Heart left ventricle (tissue), 16 donors: ENCODE results near the gene NAA38. TPM values are rescaled to one million over a fixed set of nuclear protein-coding genes. Genes with fewer than 3 reads are reported as not detected.

Source experiments
- ATAC-seq, 4 donors: fragments of 200-7000 bp; cut with Tn5 transposase; one replicate each; pipeline ENCODE4 v1.9.1; 2020 to 2022; ENCODE audit warnings: moderate library complexity in 4 of 4, mild to moderate bottlenecking in 3 of 4, moderate number of reproducible peaks in 1 of 4
- DNase-seq, 5 donors: peaks; one replicate each; pipeline ENCODE4 v3.0.0-alpha.2; 2020
- H3K27ac ChIP-seq, 12 donors: fragments of 200-600 bp; sonication (generic) in 4 of 12; one replicate each; pipeline versions ENCODE4 v1.5.0 to v1.8.0; 2016 to 2022; ENCODE audit warnings: mild to moderate bottlenecking in 2 of 12
- H3K27me3 ChIP-seq, 9 donors: fragments of 200-600 bp; sonication (generic) in 2 of 9; one replicate each; pipeline versions ENCODE4 v1.5.1 to v1.8.0; 2016 to 2022; ENCODE audit warnings: mild to moderate bottlenecking in 3 of 9
- H3K36me3 ChIP-seq, 9 donors: fragments of 200-600 bp; sonication (generic) in 2 of 9; one replicate each; pipeline versions ENCODE4 v1.5.0 to v1.8.0; 2018 to 2022; ENCODE audit warnings: mild to moderate bottlenecking in 2 of 9
- H3K4me1 ChIP-seq, 12 donors: fragments of 200-600 bp; sonication (generic) in 4 of 12; one replicate each; pipeline versions ENCODE4 v1.5.0 to v1.8.0; 2016 to 2022; ENCODE audit warnings: mild to moderate bottlenecking in 3 of 12
- H3K4me3 ChIP-seq, 12 donors: fragments of 200-600 bp; sonication (generic) in 4 of 12; one replicate each; pipeline versions ENCODE4 v1.5.0 to v1.8.0; 2017 to 2022; ENCODE audit warnings: mild to moderate bottlenecking in 9 of 12, moderate library complexity in 4 of 12
- H3K9me3 ChIP-seq, 12 donors: fragments of 200-600 bp; sonication (generic) in 4 of 12; one replicate each; pipeline versions ENCODE4 v1.5.0 to v1.8.0; 2016 to 2022; ENCODE audit warnings: mild to moderate bottlenecking in 1 of 12
- POLR2A ChIP-seq, 2 donors: fragments of 450-650 bp; IDR thresholded peaks; one replicate each; pipeline ENCODE4 v1.6.1; 2017; ENCODE audit warnings: antibody characterized with exemption in 2 of 2, mild to moderate bottlenecking in 2 of 2, moderate library complexity in 2 of 2
- WGBS, 4 donors: extraction: QIAGEN DNeasy Blood & Tissue Kit in 2 of 4; methylation state at CpG; one replicate each; pipeline versions ENCODE4 v1.1.5 to v1.1.7; 2013 to 2018; 5-methylcytosine and 5-hydroxymethylcytosine counted together
- intact Hi-C, 10 donors: fragments of 100-400 bp; cut with DNase I; formaldehyde crosslinking; loops; one replicate each; pipeline versions ENCODE4 v1.11.1 to v1.14.2; 2022
- polyA plus RNA-seq, 2 donors: library from polyadenylated mRNA; stranded (reverse); fragments of 200-250 nt; gene quantifications; one replicate each; pipeline ENCODE4 v1.2.3, GENCODE V29; 2013
- total RNA-seq, 9 donors: library from RNA; depleted of rRNA in 2 of 9; stranded (reverse); fragments of >200 nt in 2 of 9; fragmentation: NEBNext Ultra II Directional in 3 of 9; extraction: Animal tissue kit (Norgen Biotek cat#: 25700) in 3 of 9; gene quantifications; one replicate each; pipeline versions ENCODE4 v1.1.0 to v1.2.4, GENCODE V29; 2016 to 2023
- TF ChIP-seq, protein P1 (sequence below), 12 donors: fragments of 200-600 bp; sonication (generic) in 4 of 12; IDR thresholded peaks; one replicate each; pipeline versions ENCODE4 v1.5.0 to v1.8.0; 2018 to 2022; ENCODE audit warnings: antibody characterized with exemption in 12 of 12, mild to moderate bottlenecking in 5 of 12
- donor health status: ischemic (EF 13 %, LVEDD 7.1; RV severe dilation, severe dysfunction).
- donor health status: healthy with polysubstance abuse.
- donor health status: DM: no; HTN: yes; CAD: no.
- donor health status: DM: no; HTN: no; CAD: no.
- donor health status: ischemic (EF 25% LVEDD 6.9; RV normal size, moderate dysfunction).
- donor health status: ischemic (EF 25% LVEDD 5.7; RV mildly dilated, moderate dysfunction).
- donor health status: healthy.
- donor health status: DM: yes; HTN: yes; CAD: no.
- donor health status: ischemic (EF 35%, LVEDD 5.7; RV mildly dilated, moderate dysfunction).
- donor health status: nonischemic (EF 11% LVEDD 7.7; RV severe dilation, severe dysfunction).
- donor health status: DM: yes; HTN: yes; CAD: no.
- donor health status: PGD.
- donor health status: ischemic (EF 29% LVEDD 5.4; RV normal size, mild dysfunction).
- donor health status: nonischemic (EF 23%, LVEDD 6.1; RV moderate dilation, normal function).

NAA38 gene
- total and polyA plus RNA-seq, 11 donors, result 60.9 to 179 (median 74.2) TPM

DNA sequence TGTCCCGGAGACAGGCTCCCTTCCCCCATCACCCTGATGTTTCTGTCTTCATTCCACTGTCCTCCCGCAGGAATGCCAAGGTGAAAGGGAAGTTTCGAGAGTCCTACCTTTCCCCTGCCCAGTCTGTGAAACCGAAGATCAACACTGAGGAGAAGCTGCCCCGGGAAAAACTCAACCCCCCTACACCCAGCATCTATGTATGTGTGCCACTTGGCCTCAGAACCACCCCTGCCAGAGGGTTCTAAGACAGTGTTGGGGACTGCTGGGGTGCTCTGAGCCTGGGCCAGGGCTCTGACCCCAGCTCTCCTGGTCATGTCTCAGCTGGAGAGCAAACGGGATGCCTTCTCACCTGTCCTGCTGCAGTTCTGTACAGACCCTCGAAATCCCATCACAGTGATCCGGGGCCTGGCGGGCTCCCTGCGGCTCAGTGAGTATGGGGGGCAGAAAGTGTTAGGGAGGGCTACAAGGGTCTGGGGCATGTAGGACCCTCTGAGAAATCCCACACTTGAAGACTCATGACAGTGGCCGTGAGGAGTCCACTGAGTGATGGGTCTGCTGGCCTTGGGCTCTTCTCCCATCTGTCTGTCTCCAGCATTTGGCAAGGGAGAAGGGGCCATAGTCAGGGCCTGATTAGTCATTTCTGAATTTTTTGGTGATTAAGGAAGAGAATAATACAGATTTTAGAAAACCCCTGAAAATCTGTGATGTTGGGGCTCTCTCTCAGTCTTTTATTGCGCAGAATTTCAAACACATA lies 7.4 kb downstream of the NAA38 start:
- intact Hi-C loops, result loop anchor here (2.0 to 10.0 kb wide), 10 partner anchors 15 to 615 kb away; partner anchors contain the start of genes KDM6B (in 3 of the 10), PER1 (in 2 of the 10), CHRNB1 (in 1 of the 10) and DVL2 (in 1 of the 10)
- no peaks in the 10 kb centered on the region for H3K9me3 ChIP-seq
- 78 to 88% (median 84%) methylated on average over 8 to 12 of the region's 12 CpGs for WGBS, 4 donors
- H3K4me1 ChIP-seq, result peaks cover 5 to 36% (median 24%) of the 10 kb centered on the region in 12 donors
- ATAC-seq (no peak), DNase-seq (no peak)
- H3K36me3 ChIP-seq, result peaks cover 3 to 86% (median 77%) of the 10 kb centered on the region in 9 donors
- H3K4me3 ChIP-seq, result no peak overlapping the region
- no peak for TF ChIP-seq POLR2A (IDR thresholded peaks at IDR 0.05)
- TF ChIP-seq, protein P1, sequence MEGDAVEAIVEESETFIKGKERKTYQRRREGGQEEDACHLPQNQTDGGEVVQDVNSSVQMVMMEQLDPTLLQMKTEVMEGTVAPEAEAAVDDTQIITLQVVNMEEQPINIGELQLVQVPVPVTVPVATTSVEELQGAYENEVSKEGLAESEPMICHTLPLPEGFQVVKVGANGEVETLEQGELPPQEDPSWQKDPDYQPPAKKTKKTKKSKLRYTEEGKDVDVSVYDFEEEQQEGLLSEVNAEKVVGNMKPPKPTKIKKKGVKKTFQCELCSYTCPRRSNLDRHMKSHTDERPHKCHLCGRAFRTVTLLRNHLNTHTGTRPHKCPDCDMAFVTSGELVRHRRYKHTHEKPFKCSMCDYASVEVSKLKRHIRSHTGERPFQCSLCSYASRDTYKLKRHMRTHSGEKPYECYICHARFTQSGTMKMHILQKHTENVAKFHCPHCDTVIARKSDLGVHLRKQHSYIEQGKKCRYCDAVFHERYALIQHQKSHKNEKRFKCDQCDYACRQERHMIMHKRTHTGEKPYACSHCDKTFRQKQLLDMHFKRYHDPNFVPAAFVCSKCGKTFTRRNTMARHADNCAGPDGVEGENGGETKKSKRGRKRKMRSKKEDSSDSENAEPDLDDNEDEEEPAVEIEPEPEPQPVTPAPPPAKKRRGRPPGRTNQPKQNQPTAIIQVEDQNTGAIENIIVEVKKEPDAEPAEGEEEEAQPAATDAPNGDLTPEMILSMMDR (IDR thresholded peaks at IDR 0.05), result no peak
- H3K27ac ChIP-seq, result no peak overlapping the region
- H3K27me3 ChIP-seq, result no peaks in the 10 kb centered on the region

DNA sequence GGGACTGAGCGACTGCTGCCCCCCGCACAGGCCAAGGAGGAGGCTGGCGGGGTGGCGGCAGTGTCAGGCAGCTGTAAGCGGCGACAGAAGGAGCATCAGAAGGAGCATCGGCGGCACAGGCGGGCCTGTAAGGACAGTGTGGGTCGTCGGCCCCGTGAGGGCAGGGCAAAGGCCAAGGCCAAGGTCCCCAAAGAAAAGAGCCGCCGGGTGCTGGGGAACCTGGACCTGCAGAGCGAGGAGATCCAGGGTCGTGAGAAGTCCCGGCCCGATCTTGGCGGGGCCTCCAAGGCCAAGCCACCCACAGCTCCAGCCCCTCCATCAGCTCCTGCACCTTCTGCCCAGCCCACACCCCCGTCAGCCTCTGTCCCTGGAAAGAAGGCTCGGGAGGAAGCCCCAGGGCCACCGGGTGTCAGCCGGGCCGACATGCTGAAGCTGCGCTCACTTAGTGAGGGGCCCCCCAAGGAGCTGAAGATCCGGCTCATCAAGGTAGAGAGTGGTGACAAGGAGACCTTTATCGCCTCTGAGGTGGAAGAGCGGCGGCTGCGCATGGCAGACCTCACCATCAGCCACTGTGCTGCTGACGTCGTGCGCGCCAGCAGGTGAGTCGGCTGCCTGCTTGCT lies 8.1 kb downstream of the NAA38 start:
- Histone ChIP-seq H3K9me3 (no peaks in the 10 kb centered on the region), H3K27me3 (no peaks in the 10 kb centered on the region), H3K4me3 (no peak overlapping the region), H3K27ac (no peak overlapping the region), H3K4me1 (peaks cover 5 to 36% (median 25%) of the 10 kb centered on the region in 12 donors), H3K36me3 (peaks cover 3 to 86% (median 77%) of the 10 kb centered on the region in 9 donors)
- ATAC-seq, result no peak
- intact Hi-C loops, result loop anchor here in 4 of 10 donors (10.0 kb wide), 5 partner anchors 296 to 614 kb away; partner anchors contain the start of genes CHRNB1 (in 1 of the 4), DVL2 (in 1 of the 4), GABARAP (in 1 of the 4) and PER1 (in 1 of the 4)
- 87 to 90% (median 88%) methylated on average over 33 to 35 of the region's 35 CpGs for WGBS, 4 donors
- DNase-seq, result no peak
- TF ChIP-seq, protein P1 (IDR thresholded peaks at IDR 0.05), result no peak
- no peak for TF ChIP-seq POLR2A (IDR thresholded peaks at IDR 0.05)

DNA sequence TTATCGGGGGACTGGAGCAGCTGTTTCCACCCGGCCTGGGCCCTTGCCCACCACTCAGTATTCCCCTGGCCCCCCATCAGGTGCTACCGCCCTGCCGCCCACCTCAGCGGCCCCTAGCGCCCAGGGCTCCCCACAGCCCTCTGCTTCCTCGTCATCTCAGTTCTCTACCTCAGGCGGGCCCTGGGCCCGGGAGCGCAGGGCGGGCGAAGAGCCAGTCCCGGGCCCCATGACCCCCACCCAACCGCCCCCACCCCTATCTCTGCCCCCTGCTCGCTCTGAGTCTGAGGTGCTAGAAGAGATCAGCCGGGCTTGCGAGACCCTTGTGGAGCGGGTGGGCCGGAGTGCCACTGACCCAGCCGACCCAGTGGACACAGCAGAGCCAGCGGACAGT lies 8.6 kb downstream of the NAA38 start:
- Histone ChIP-seq H3K36me3 (peaks cover 3 to 82% (median 74%) of the 10 kb centered on the region in 9 donors), H3K4me1 (peaks cover 5 to 39% (median 27%) of the 10 kb centered on the region in 12 donors), H3K9me3 (no peaks in the 10 kb centered on the region), H3K4me3 (no peak overlapping the region), H3K27me3 (no peaks in the 10 kb centered on the region), H3K27ac (no peak overlapping the region)
- TF ChIP-seq, protein P1 (IDR thresholded peaks at IDR 0.05), result no peak
- no peak for TF ChIP-seq POLR2A (IDR thresholded peaks at IDR 0.05)
- ATAC-seq (no peak), DNase-seq (no peak)
- intact Hi-C loops, result loop anchor here in 4 of 10 donors (10.0 kb wide), 5 partner anchors 296 to 614 kb away; partner anchors contain the start of genes CHRNB1 (in 1 of the 4), DVL2 (in 1 of the 4), GABARAP (in 1 of the 4) and PER1 (in 1 of the 4)
- 89 to 93% (median 90%) methylated on average over 19 to 21 of the region's 21 CpGs for WGBS, 4 donors
